GM12878 (cell line): ENCODE measurements around the gene NASP. TPM values are rescaled to one million over a fixed set of nuclear protein-coding genes. Genes with fewer than 3 reads are reported as not detected.
A peak's percentile ranks its signal among the peaks of the same experiment; 100 is the strongest.

Source experiments
- ATAC-seq: fragments of 200-7000 bp; cut with Tn5 transposase; 3 replicates; pipeline ENCODE4 v1.9.1; 2020; ENCODE audit warnings: mild to moderate bottlenecking, moderate library complexity
- BruUV-seq: library from RNA; stranded (reverse); fragments of 400-500 nt; replicated peaks from 2 replicates; lab custom pipeline; 2021; lab: Mats Ljungman, UMichigan
- CTCF ChIA-PET: fragments of 300-600 bp; sonication (Branson Sonifier 250); formaldehyde crosslinking; extraction: SDS; loops from one replicate; lab custom pipeline; 2021; ENCODE audit warnings: inconsistent platforms; lab: Yijun Ruan, JAX
- POLR2A ChIA-PET: fragments of 350-600 bp; formaldehyde crosslinking; extraction: SDS; loops from one replicate; lab custom pipeline; 2021; ENCODE audit warnings: inconsistent platforms; lab: Charles Lee
- RAD21 ChIA-PET: fragments of 300-600 bp; sonication (Branson Sonifier 250); formaldehyde crosslinking; loops from one replicate; lab custom pipeline; 2023; ENCODE audit warnings: antibody characterized with exemption; ENCODE audit not compliant: unreplicated experiment; lab: Charles Lee
- SMC1A ChIA-PET: fragments of 300-600 bp; sonication (Branson Sonifier 250); formaldehyde crosslinking; loops from one replicate; lab custom pipeline; 2023; ENCODE audit not compliant: unreplicated experiment, uncharacterized antibody; lab: Charles Lee
- DNase-seq: peaks from one replicate; pipeline ENCODE4 v3.0.0-alpha.2; 2011; ENCODE audit warnings: low read depth, low spot score
- FAIRE-seq: peaks from 3 replicates; lab custom pipeline; 2011; peaks lifted over from hg19 to GRCh38; lab: Jason Lieb, UNC
- H2AFZ ChIP-seq: 2 replicates; pipeline ENCODE4 v1.6.0; 2011; ENCODE audit warnings: low read depth, low read length, control low read depth; ENCODE audit not compliant: control insufficient read depth
- H3K27ac ChIP-seq: 2 replicates; pipeline ENCODE4 v1.5.1; 2011; ENCODE audit warnings: control low read depth; ENCODE audit not compliant: control insufficient read depth, insufficient read depth
- H3K27me3 ChIP-seq, 2 experiments: replicated peaks in 1 of 2; 2 replicates each; pipeline versions ENCODE4 v1.6.0 to v1.6.1; 2011; ENCODE audit warnings: low read length in 1 of 2; ENCODE audit not compliant: control insufficient read depth in 2 of 2, insufficient read depth in 2 of 2
- H3K36me3 ChIP-seq, 2 experiments: 2 replicates each; pipeline ENCODE4 v1.5.1; 2011; ENCODE audit warnings: low read length in 1 of 2; ENCODE audit not compliant: control insufficient read depth in 2 of 2, insufficient read depth in 2 of 2
- H3K4me1 ChIP-seq: 2 replicates; pipeline ENCODE4 v1.6.1; 2011; ENCODE audit warnings: mild to moderate bottlenecking, low read length, moderate library complexity, mixed read lengths; ENCODE audit not compliant: control insufficient read depth, insufficient read depth
- H3K4me2 ChIP-seq: 2 replicates; pipeline ENCODE4 v1.6.0; 2011; ENCODE audit warnings: control low read depth; ENCODE audit not compliant: control insufficient read depth, insufficient read depth
- H3K4me3 ChIP-seq: fragments of 200-600 bp; sonication (generic); 2 replicates; pipeline ENCODE4 v1.5.1; 2016
- H3K79me2 ChIP-seq: 2 replicates; pipeline ENCODE4 v1.6.0; 2011; ENCODE audit warnings: low read length; ENCODE audit not compliant: control insufficient read depth, insufficient read depth
- H3K9ac ChIP-seq: 2 replicates; pipeline ENCODE4 v1.8.0; 2011; ENCODE audit warnings: low read length, control low read depth, mixed read lengths; ENCODE audit not compliant: control insufficient read depth, insufficient read depth
- H3K9me3 ChIP-seq: replicated peaks from 3 replicates; pipeline ENCODE4 v1.5.1; 2011; ENCODE audit warnings: mild to moderate bottlenecking, low read length; ENCODE audit not compliant: control insufficient read depth, insufficient read depth
- H4K20me1 ChIP-seq: 2 replicates; pipeline ENCODE4 v1.6.0; 2011; ENCODE audit not compliant: control insufficient read depth, insufficient read depth
- CHD2 ChIP-seq: IDR thresholded peaks from 2 replicates; pipeline ENCODE4 v1.6.1; 2011; ENCODE audit warnings: low read depth, low read length, improper control_type of control experiment, borderline replicate concordance
- CHD4 ChIP-seq: fragments of 200-600 bp; sonication (generic); IDR thresholded peaks from 2 replicates; pipeline ENCODE4 v1.6.1; 2016; ENCODE audit warnings: mild to moderate bottlenecking
- IKZF2 ChIP-seq, 2 experiments: fragments of 450-650 bp; IDR thresholded peaks; 2 replicates each; pipeline ENCODE4 v1.6.1; 2017; ENCODE audit warnings: mild to moderate bottlenecking in 2 of 2, moderate library complexity in 2 of 2
- KLF5 ChIP-seq: fragments of 450-650 bp; IDR thresholded peaks from 2 replicates; pipeline ENCODE4 v1.6.1; 2014; ENCODE audit warnings: mild to moderate bottlenecking; ENCODE audit not compliant: partially characterized antibody
- MTA2 ChIP-seq: fragments of 450-650 bp; IDR thresholded peaks from 2 replicates; pipeline ENCODE4 v1.6.1; 2016; ENCODE audit warnings: low read depth, mild to moderate bottlenecking, moderate library complexity
- MYB ChIP-seq: fragments of 150-350 bp; IDR thresholded peaks from 2 replicates; pipeline ENCODE4 v1.6.1; 2014; ENCODE audit warnings: mild to moderate bottlenecking, low read depth, low read length, borderline replicate concordance
- POLR2AphosphoS2 ChIP-seq: IDR thresholded peaks from 2 replicates; pipeline ENCODE4 v1.6.1; 2011; ENCODE audit warnings: low read depth, mild to moderate bottlenecking, low read length, improper control_type of control experiment, moderate library complexity
- REST ChIP-seq: IDR thresholded peaks from 2 replicates; pipeline ENCODE4 v1.6.1; 2012; ENCODE audit warnings: mild to moderate bottlenecking, low read depth, low read length
- RFX5 ChIP-seq: IDR thresholded peaks from 2 replicates; pipeline ENCODE4 v1.6.1; 2011; ENCODE audit warnings: low read depth, low read length, improper control_type of control experiment
- SIX5 ChIP-seq: IDR thresholded peaks from 2 replicates; pipeline ENCODE4 v1.6.1; 2011; ENCODE audit warnings: mild to moderate bottlenecking, low read depth, low read length, moderate library complexity; ENCODE audit not compliant: severe bottlenecking
- TBL1XR1 ChIP-seq: IDR thresholded peaks from 2 replicates; pipeline ENCODE4 v1.6.1; 2012; ENCODE audit warnings: low read depth, low read length, improper control_type of control experiment
- ZNF24 ChIP-seq: fragments of 450-650 bp; IDR thresholded peaks from 2 replicates; pipeline ENCODE4 v1.6.1; 2017; ENCODE audit warnings: antibody characterized with exemption, mild to moderate bottlenecking
- ZNF274 ChIP-seq: IDR thresholded peaks from one replicate; pipeline ENCODE4 v1.8.0; 2011; ENCODE audit not compliant: insufficient read length, insufficient read depth
- ZNF687 ChIP-seq: fragments of 450-650 bp; IDR thresholded peaks from 2 replicates; pipeline ENCODE4 v1.6.1; 2017; ENCODE audit warnings: mild to moderate bottlenecking, moderate library complexity
- WGBS: methylation state at CpG from one replicate; pipeline ENCODE4 v1.1.6; 2016; ENCODE audit warnings: low lambda C conversion rate; ENCODE audit not compliant: insufficient replicate concordance, insufficient coverage; ENCODE audit errors: missing lambda C conversion rate; 5-methylcytosine and 5-hydroxymethylcytosine counted together
- in situ Hi-C: fragments of 300-500 bp; cut with MboI; formaldehyde crosslinking; loops from 9 replicates; pipeline ENCODE4 v1.14.3; 2018; ENCODE audit warnings: mixed read lengths
- intact Hi-C: fragments of 100-400 bp; cut with micrococcal nuclease; formaldehyde crosslinking; loops from one replicate; pipeline ENCODE4 v1.14.2; 2022; ENCODE audit not compliant: unreplicated experiment
- polyA plus RNA-seq, 11 experiments: library from polyadenylated mRNA; depleted of rRNA in 4 of 11; unstranded in 6 of 11; stranded (reverse) in 5 of 11; fragments of >200 nt; fragmentation: Nextera tagmentation in 4 of 11; fragmentation: Illumina TruSeq in 1 of 11; extraction: Ambion mirVana in 4 of 11; extraction: Trizol in 1 of 11; gene quantifications; 1 replicate in 1 of 11; 2 replicates in 10 of 11; pipeline versions ENCODE4 v1.2.1 to v1.2.3, GENCODE V29; 2011 to 2016; ENCODE audit warnings: inconsistent platforms in 2 of 11, missing spikeins in 2 of 11, low read depth in 1 of 11
- total RNA-seq, 4 experiments: library from RNA; depleted of rRNA in 3 of 4; stranded (reverse); fragments of >200 nt in 3 of 4; fragmentation: Illumina TruSeq in 1 of 4; extraction: Trizol in 1 of 4; gene quantifications; 2 replicates each; pipeline versions ENCODE4 v1.2.1 to v1.2.3, GENCODE V29; 2013 to 2021

The NASP gene
- total and polyA plus RNA-seq, 10 of the 15 experiments (the other 5 are each of a cell fraction or from before 2014, with no cell fraction given), result 111 to 321 (median 205) TPM

DNA sequence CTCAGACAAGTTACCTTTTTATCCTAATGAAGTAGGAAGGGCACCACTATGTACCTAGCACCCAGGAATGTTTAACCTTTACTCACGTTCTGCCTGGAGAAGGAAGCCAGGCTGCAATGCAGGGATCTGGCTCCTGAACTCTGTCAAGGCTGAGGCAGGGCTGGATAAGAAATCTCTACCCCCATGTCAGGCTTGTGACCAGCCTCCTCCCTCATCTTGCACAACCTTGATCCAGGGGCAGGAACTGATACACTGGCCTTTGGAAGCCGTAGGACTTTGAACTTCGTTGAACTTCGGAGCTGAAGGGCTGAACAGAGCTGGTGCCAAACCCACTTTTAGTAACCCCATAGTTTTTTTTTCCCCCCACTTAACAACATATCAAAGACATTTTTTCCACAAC, 41.2 kb upstream of the NASP start (continued):
- TF ChIP-seq MYB, result no peak
- no peak for TF ChIP-seq ZNF274
- no peak for TF ChIP-seq KLF5
- TF ChIP-seq POLR2AphosphoS2, result no peak
- TF ChIP-seq REST, result no peak
- no peak for TF ChIP-seq SIX5

- 0% methylated on average over 8 of the region's 8 CpGs for WGBS
- DNase-seq, result peak; percentile 76
- Histone ChIP-seq H3K27me3 (no peaks in the 10 kb centered on the region), H3K4me3 (peak overlapping the region; percentile 25; the same call in 1 of the 2 replicates), H2AFZ (peak overlapping the region; percentile 41), H3K36me3 (no peaks in the 10 kb centered on the region), H4K20me1 (no peaks in the 10 kb centered on the region), H3K27ac (peak overlapping the region; percentile 78), H3K4me1 (peaks cover 30% of the 10 kb centered on the region), H3K4me2 (peak overlapping the region; percentile 96), H3K9me3 (no peaks in the 10 kb centered on the region), H3K79me2 (no peaks in the 10 kb centered on the region), H3K9ac (peak overlapping the region; percentile 53)
- RAD21 ChIA-PET, result interaction anchor here (0.8 to 5.0 kb wide), 7 partner anchors 23 to 493 kb away, joined by 3 to 40 read pairs (median 4); partner anchors contain the start of genes CCDC163, MMACHC, PRDX1 and TESK2
- intact Hi-C loops (loop anchor here (2.0 kb wide), 1 partner anchor 21 kb away; no protein-coding TSS in a partner anchor), in situ Hi-C loops (no loop called here)
- SMC1A ChIA-PET, result interaction anchor here (0.8 to 8.6 kb wide), 17 partner anchors 9 to 240 kb away, joined by 3 to 80 read pairs (median 5); partner anchors contain the start of genes NASP, PRDX1 and TMEM69
- POLR2A ChIA-PET, result interaction anchor here (0.5 to 7.6 kb wide), 14 partner anchors 7 to 705 kb away, joined by 3 to 118 read pairs (median 6); partner anchors contain the start of genes AKR1A1, CCDC163, MMACHC and PRDX1
- ATAC-seq, result peak; percentile 79
- BruUV-seq, result no TSS peak
- peak; percentile 61 for FAIRE-seq
- CTCF ChIA-PET, result interaction anchor here (0.9 to 3.2 kb wide), 9 partner anchors 10 to 31 kb away, joined by 3 to 14 read pairs (median 7); partner anchors contain the start of gene PRDX1
- TF ChIP-seq ZNF24 (peak; percentile 70), CHD2 (peak; percentile 81), TBL1XR1 (peak; percentile 88; the same call in 1 of the 2 replicates), IKZF2 (IDR thresholded peaks at IDR 0.05) (peak; percentile 99), RFX5 (no peak), MTA2 (peak; percentile 86), ZNF687 (peak; percentile 59), CHD4 (no peak)
These were observed 40.0 kb upstream of the NASP start for GRCh38 chr1:45543581-45544417.
